Effector memory CD4-positive, alpha-beta T cell (primary cell): ENCODE measurements around the gene HCST.

Experiments
- DNase-seq, 3 donors: peaks; one replicate each; pipeline ENCODE4 v3.0.0-alpha.2; 2020
- H3K27ac ChIP-seq: 2 replicates; pipeline ENCODE4 v1.7.0; 2013; ENCODE audit warnings: mild to moderate bottlenecking, low read length, moderate library complexity; ENCODE audit not compliant: insufficient read depth, poor library complexity, severe bottlenecking
- H3K27me3 ChIP-seq: replicated peaks from 2 replicates; pipeline ENCODE4 v1.7.0; 2013; ENCODE audit warnings: mild to moderate bottlenecking, low read length; ENCODE audit not compliant: insufficient read depth, control insufficient read depth, poor library complexity, severe bottlenecking
- H3K36me3 ChIP-seq: 2 replicates; pipeline ENCODE4 v1.7.0; 2013; ENCODE audit warnings: mild to moderate bottlenecking, low read length, moderate library complexity; ENCODE audit not compliant: control insufficient read depth, insufficient read depth
- H3K4me1 ChIP-seq: 2 replicates; pipeline ENCODE4 v1.7.0; 2013; ENCODE audit warnings: low read length, mild to moderate bottlenecking; ENCODE audit not compliant: control insufficient read depth, insufficient read depth, poor library complexity, severe bottlenecking
- H3K4me3 ChIP-seq: 2 replicates; pipeline ENCODE4 v1.7.0; 2013; ENCODE audit warnings: low read length, low read depth, mild to moderate bottlenecking; ENCODE audit not compliant: insufficient read depth, poor library complexity, severe bottlenecking
- H3K9me3 ChIP-seq: 2 replicates; pipeline ENCODE4 v1.7.0; 2013; ENCODE audit warnings: mild to moderate bottlenecking, low read length, moderate library complexity; ENCODE audit not compliant: control insufficient read depth

HCST gene

DNA sequence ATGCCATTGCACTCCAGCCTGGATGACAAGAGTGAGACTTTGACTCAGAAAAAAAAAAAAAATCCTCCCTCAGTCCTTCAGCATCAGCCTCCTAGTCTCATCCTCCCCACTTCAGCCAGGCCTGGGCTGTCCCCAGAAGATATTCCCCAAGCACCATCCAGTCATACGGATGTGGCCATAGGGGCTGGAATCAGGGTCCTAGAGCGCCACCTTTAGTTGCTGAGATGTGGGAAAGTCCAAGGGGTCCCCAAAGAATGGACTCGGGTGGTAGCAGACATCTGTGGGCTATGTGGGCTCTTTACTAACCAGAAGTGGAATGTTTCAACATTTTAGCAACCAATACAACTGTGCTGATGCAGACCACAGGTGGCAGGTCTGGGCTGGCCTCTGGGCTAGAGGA, 8.8 kb downstream of the HCST start:
- Histone ChIP-seq H3K4me3 (no peak overlapping the region), H3K27ac (no peak overlapping the region), H3K27me3 (no peaks in the 10 kb centered on the region), H3K36me3 (no peaks in the 10 kb centered on the region), H3K4me1 (no peaks in the 10 kb centered on the region), H3K9me3 (no peaks in the 10 kb centered on the region)
- DNase-seq: no peak

DNA sequence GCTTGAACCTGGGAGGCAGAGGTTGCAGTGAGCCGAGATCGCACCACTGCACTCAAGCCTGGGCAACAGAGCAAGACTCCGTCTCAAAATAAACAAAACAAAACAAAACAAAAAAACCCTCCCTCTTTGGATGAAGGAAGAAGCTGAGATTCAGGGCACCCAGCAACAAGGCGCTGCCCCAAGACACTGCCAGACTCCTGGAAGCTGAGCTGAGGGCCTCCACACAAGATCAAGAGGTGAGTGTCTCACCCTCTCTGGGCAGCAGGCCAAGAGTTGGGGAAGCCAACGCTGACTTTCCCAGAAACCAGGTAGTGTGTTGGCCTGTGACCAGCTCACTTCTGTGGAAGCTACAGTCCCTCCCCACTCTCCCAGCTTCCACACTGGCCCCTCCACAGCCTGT, 9.5 kb downstream of the HCST start:
- no peak for DNase-seq
- H3K27ac ChIP-seq: no peak overlapping the region
- H3K27me3 ChIP-seq: no peaks in the 10 kb centered on the region
- no peaks in the 10 kb centered on the region for H3K4me1 ChIP-seq
- H3K36me3 ChIP-seq: no peaks in the 10 kb centered on the region
- H3K9me3 ChIP-seq: no peaks in the 10 kb centered on the region
- H3K4me3 ChIP-seq: no peak overlapping the region

DNA sequence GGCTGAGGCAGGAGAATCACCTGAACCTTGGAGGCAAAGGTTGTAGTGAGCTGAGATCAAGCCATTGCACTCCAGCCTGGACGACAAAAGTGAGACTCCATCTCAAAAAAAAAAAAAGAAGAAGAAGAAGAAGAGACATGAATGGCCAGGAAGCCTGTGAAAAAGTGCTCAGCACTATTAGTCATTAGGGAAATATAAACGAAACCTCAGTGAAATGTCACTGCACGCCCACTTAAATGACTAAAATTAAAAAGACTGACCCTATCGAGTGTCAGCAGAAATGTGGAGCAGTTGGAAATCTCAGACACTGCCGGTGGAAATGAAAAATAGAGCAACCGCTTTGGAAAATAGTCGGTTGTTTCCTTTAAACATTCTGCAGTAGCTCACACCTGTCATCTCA, 11.3 kb downstream of the HCST start:
- H3K4me3 ChIP-seq: no peak overlapping the region
- DNase-seq: no peak
- H3K9me3 ChIP-seq: no peaks in the 10 kb centered on the region
- no peak overlapping the region for H3K27ac ChIP-seq
- H3K27me3 ChIP-seq: no peaks in the 10 kb centered on the region
- H3K4me1 ChIP-seq: no peaks in the 10 kb centered on the region
- H3K36me3 ChIP-seq: no peaks in the 10 kb centered on the region

- no peak for DNase-seq
- no peaks in the 10 kb centered on the region for H3K4me1 ChIP-seq
- H3K27ac ChIP-seq: no peak overlapping the region
- H3K9me3 ChIP-seq: no peaks in the 10 kb centered on the region
- H3K4me3 ChIP-seq: no peak overlapping the region
- no peaks in the 10 kb centered on the region for H3K36me3 ChIP-seq
- no peaks in the 10 kb centered on the region for H3K27me3 ChIP-seq
Observed at GRCh38 chr19:35915443-35915842, 13.1 kb downstream of the HCST start.

- Histone ChIP-seq H3K27me3 (no peaks in the 10 kb centered on the region), H3K4me1 (no peaks in the 10 kb centered on the region), H3K9me3 (no peaks in the 10 kb centered on the region), H3K36me3 (no peaks in the 10 kb centered on the region), H3K4me3 (no peak overlapping the region), H3K27ac (no peak overlapping the region)
- no peak for DNase-seq
Observed at GRCh38 chr19:35919306-35919705, 17.0 kb downstream of the HCST start.

- Histone ChIP-seq H3K4me3 (no peak overlapping the region), H3K36me3 (no peaks in the 10 kb centered on the region), H3K27ac (no peak overlapping the region), H3K27me3 (no peaks in the 10 kb centered on the region), H3K4me1 (no peaks in the 10 kb centered on the region), H3K9me3 (no peaks in the 10 kb centered on the region)
- DNase-seq: no peak
Observed at GRCh38 chr19:35921012-35921411, 18.7 kb downstream of the HCST start.

DNA sequence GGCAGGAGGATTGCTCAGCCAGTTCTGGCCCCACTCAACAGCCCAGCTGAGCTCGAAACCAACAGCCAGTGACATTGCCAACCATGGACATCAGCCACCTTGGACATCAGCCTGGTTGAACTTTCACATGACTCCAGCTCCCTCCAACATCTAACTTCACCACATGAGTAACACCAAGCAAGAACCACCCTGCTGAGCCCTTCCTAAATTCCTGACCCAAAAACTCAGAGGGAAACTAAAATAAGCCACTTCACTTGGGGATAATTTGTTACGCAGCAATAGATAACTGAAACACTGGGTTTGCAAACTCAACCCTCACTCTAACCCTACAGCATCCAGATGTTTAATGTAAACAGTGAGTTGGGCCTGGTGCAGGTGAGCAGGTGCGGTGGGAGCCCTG, 23.2 kb downstream of the HCST start:
- Histone ChIP-seq H3K27me3 (no peaks in the 10 kb centered on the region), H3K36me3 (no peaks in the 10 kb centered on the region), H3K27ac (no peak overlapping the region), H3K4me1 (peaks cover 11% of the 10 kb centered on the region), H3K4me3 (no peak overlapping the region), H3K9me3 (no peaks in the 10 kb centered on the region)
- no peak for DNase-seq

GRCh38 chr19:35928507-35928906, 26.2 kb downstream of the HCST start:
- Histone ChIP-seq H3K36me3 (no peaks in the 10 kb centered on the region), H3K27me3 (no peaks in the 10 kb centered on the region), H3K27ac (no peak overlapping the region), H3K9me3 (no peaks in the 10 kb centered on the region), H3K4me1 (peaks cover 18% of the 10 kb centered on the region), H3K4me3 (no peak overlapping the region)
- DNase-seq: no peak

DNA sequence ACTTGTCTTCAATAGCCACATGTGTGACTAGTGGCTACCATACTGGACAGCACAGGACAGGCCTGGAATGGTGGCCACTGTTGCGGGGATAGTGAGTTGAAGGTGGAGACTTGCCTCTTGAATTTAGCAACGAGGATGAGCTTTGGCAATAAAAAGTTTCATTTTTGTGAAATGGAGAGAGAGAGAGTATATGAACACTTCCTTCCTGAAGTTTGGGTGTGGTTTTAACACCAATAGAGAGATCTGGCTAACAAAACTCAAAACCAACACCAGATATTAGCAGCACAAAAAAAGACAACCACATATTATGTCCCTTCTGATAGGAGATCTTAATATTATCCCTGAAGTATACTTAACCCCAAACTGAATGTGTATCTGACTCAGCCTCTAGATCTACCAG, 27.5 kb downstream of the HCST start:
- no peak for DNase-seq
- Histone ChIP-seq H3K36me3 (no peaks in the 10 kb centered on the region), H3K27ac (peak overlapping the region; percentile 40), H3K4me3 (no peak overlapping the region), H3K9me3 (no peaks in the 10 kb centered on the region), H3K27me3 (no peaks in the 10 kb centered on the region), H3K4me1 (peaks cover 18% of the 10 kb centered on the region)

DNA sequence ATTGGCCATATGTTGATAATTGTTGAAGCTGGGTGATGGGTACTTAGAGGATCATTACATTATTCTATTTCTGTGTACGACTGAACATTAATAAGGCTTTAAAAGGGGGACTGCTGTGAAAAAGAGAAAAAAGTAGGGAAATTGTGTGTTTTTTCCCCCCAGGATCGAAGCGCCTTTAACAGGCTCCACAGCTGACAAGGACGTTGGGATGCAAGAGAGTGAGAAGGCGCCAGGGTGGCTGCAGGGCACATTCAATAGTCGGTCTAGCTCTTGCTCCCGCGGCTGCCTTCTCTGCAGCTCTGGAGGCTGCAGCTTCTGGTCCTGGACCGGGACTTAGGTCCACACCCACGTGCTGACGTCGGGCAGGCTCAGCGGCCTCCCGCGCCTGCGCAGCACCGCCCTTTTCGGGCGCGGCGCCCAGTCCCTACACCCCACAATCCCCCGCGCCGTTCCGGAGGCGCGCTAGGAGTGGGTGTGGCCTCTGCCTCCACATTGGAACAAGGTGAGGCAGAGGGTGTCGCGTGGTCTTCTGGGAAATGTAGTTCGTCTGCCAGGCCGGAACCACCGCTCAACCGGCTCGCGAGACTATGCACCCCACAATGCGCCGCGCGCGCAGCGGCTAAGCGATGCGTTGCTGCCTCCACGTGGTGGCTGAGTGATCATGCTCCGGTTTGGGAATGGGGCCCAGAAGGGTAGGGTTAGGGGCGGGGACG, 29.0 kb downstream of the HCST start:
- Histone ChIP-seq H3K27ac (peak overlapping the region; percentile 55), H3K4me1 (peaks cover 26% of the 10 kb centered on the region), H3K27me3 (no peaks in the 10 kb centered on the region), H3K36me3 (no peaks in the 10 kb centered on the region), H3K4me3 (peak overlapping the region; percentile 15), H3K9me3 (no peaks in the 10 kb centered on the region)
- peak; percentile 99 for DNase-seq
